ENCODE data around the gene CNPY4.
A peak's percentile ranks its signal among the peaks of the same experiment; 100 is the strongest.

The CNPY4 gene

GRCh38 chr7:100119072-100119969 lies at the start of gene CNPY4, which contains the start of gene TAF6:
TSS of gene CNPY4 (plus strand) at chr7:100119634. CDS start at chr7:100119745, 111 bp downstream.
TSS of gene TAF6 (minus strand) at chr7:100119358. CDS start at chr7:100114209, 5,149 bp downstream.
- peak; percentile 83 for DNase-seq

GRCh38 chr7:100069991-100070390 lies 49.4 kb upstream of the CNPY4 start:
- no peak for DNase-seq

- no peak for DNase-seq
Measured at GRCh38 chr7:100071018-100071723, 48.3 kb upstream of the CNPY4 start.

GRCh38 chr7:100072462-100072861 lies 47.0 kb upstream of the CNPY4 start:
- no peak for DNase-seq

GRCh38 chr7:100074841-100075240 lies 44.6 kb upstream of the CNPY4 start:
- DNase-seq = no peak

- no peak for DNase-seq
Measured at GRCh38 chr7:100075418-100075817, 44.0 kb upstream of the CNPY4 start.

- no peak for DNase-seq
Measured at GRCh38 chr7:100077205-100077604, 42.2 kb upstream of the CNPY4 start.

- DNase-seq = no peak
Measured at GRCh38 chr7:100079024-100079560, 40.3 kb upstream of the CNPY4 start.

- DNase-seq = no peak
Measured at GRCh38 chr7:100080907-100081534, 38.4 kb upstream of the CNPY4 start.

GRCh38 chr7:100081535-100082102 lies 37.8 kb upstream of the CNPY4 start, which contains the start of gene ZNF3:
TSS of gene ZNF3 (minus strand) at chr7:100081723. CDS start at chr7:100077357, 4,366 bp downstream.
- DNase-seq = peak; percentile 97

GRCh38 chr7:100082978-100083377 lies 36.5 kb upstream of the CNPY4 start:
- no peak for DNase-seq

- no peak for DNase-seq
Measured at GRCh38 chr7:100085515-100085914, 33.9 kb upstream of the CNPY4 start.

- DNase-seq = no peak
Measured at GRCh38 chr7:100087055-100087750, 32.2 kb upstream of the CNPY4 start.

GRCh38 chr7:100088095-100088620 lies 31.3 kb upstream of the CNPY4 start:
- no peak for DNase-seq

GRCh38 chr7:100088621-100089457 lies 30.6 kb upstream of the CNPY4 start, which contains the start of gene COPS6:
TSS of gene COPS6 (plus strand) at chr7:100088969. CDS start at chr7:100088991, 22 bp downstream.
- DNase-seq = no peak

- DNase-seq = no peak
Measured at GRCh38 chr7:100089458-100090196, 29.8 kb upstream of the CNPY4 start.

- no peak for DNase-seq
Measured at GRCh38 chr7:100090527-100091410, 28.7 kb upstream of the CNPY4 start.

- no peak for DNase-seq
Measured at GRCh38 chr7:100091411-100092181, 27.8 kb upstream of the CNPY4 start.

All from NCI-H187 treated with DMSO at 0.1 percent for 48 hours (cell line).